HepG2 (cell line): ENCODE measurements around the gene BRMS1. TPM values are rescaled to one million over a fixed set of nuclear protein-coding genes. Genes with fewer than 3 reads are reported as not detected.

Experiments used
- ARID2 ChIP-seq: sonication (generic); formaldehyde crosslinking; IDR thresholded peaks from 2 replicates; pipeline ENCODE4 v1.8.1; 2022; ENCODE audit warnings: mild to moderate bottlenecking, missing genetic modification reagents, borderline replicate concordance
- HMG20A ChIP-seq: IDR thresholded peaks from 2 replicates; pipeline ENCODE4 v1.6.1; 2016; ENCODE audit warnings: borderline replicate concordance
- HNF4A ChIP-seq: sonication (generic); formaldehyde crosslinking; IDR thresholded peaks from 2 replicates; pipeline ENCODE4 v1.4.0; 2020; ENCODE audit warnings: missing genetic modification reagents
- KAT8 ChIP-seq: IDR thresholded peaks from 2 replicates; pipeline ENCODE4 v1.6.1; 2016; ENCODE audit warnings: missing genetic modification reagents, missing compliant biosample characterization
- KDM4B ChIP-seq: sonication (generic); formaldehyde crosslinking; IDR thresholded peaks from 2 replicates; pipeline ENCODE4 v1.4.0; 2020; ENCODE audit warnings: missing genetic modification reagents
- LCORL ChIP-seq, 2 experiments: fragments of 450-650 bp in 1 of 2; sonication (generic) in 1 of 2; formaldehyde crosslinking in 1 of 2; IDR thresholded peaks; 2 replicates each; pipeline versions ENCODE4 v1.5.0 to v1.6.1; 2017 to 2020; ENCODE audit warnings: antibody characterized with exemption in 1 of 2, missing genetic modification reagents in 1 of 2
- MED8 ChIP-seq: sonication (generic); formaldehyde crosslinking; IDR thresholded peaks from 2 replicates; pipeline ENCODE4 v1.8.1; 2023; ENCODE audit warnings: mild to moderate bottlenecking, missing genetic modification reagents; ENCODE audit not compliant: insufficient replicate concordance
- MXD4 ChIP-seq: IDR thresholded peaks from 2 replicates; pipeline ENCODE4 v1.6.1; 2016; ENCODE audit warnings: mild to moderate bottlenecking, missing biosample characterization, missing genetic modification reagents
- NR1H2 ChIP-seq: sonication (generic); formaldehyde crosslinking; IDR thresholded peaks from 2 replicates; pipeline ENCODE4 v1.8.1; 2022; ENCODE audit warnings: low read depth, missing genetic modification reagents, borderline replicate concordance
- NR2C2 ChIP-seq: sonication (generic); formaldehyde crosslinking; IDR thresholded peaks from 2 replicates; pipeline ENCODE4 v1.4.0; 2020; ENCODE audit warnings: missing genetic modification reagents, mild to moderate bottlenecking, moderate library complexity, borderline replicate concordance
- PCBP1 ChIP-seq: fragments of 200-400 bp; formaldehyde crosslinking; IDR thresholded peaks from 2 replicates; pipeline ENCODE4 v1.6.1; 2017; ENCODE audit warnings: mild to moderate bottlenecking, low read depth, low read length, borderline replicate concordance
- PHF5A ChIP-seq: IDR thresholded peaks from one replicate; pipeline ENCODE4 v1.6.1; 2018; ENCODE audit warnings: low read depth, missing genetic modification reagents; ENCODE audit not compliant: unreplicated experiment
- POGZ ChIP-seq: sonication (generic); formaldehyde crosslinking; IDR thresholded peaks from 2 replicates; pipeline ENCODE4 v1.4.0; 2020; ENCODE audit warnings: mild to moderate bottlenecking, missing genetic modification reagents
- THRA ChIP-seq: sonication (generic); formaldehyde crosslinking; IDR thresholded peaks from 2 replicates; pipeline ENCODE4 v1.4.0; 2020; ENCODE audit warnings: missing genetic modification reagents, borderline replicate concordance
- TRIM24 ChIP-seq: sonication (generic); formaldehyde crosslinking; IDR thresholded peaks from 2 replicates; pipeline ENCODE4 v1.8.0; 2022; ENCODE audit warnings: mild to moderate bottlenecking, missing genetic modification reagents
- U2AF2 ChIP-seq: fragments of 200-400 bp; formaldehyde crosslinking; IDR thresholded peaks from 2 replicates; pipeline ENCODE4 v1.6.1; 2017; ENCODE audit warnings: low read depth, mild to moderate bottlenecking, low read length
- XRCC5 ChIP-seq: fragments of 200-400 bp; formaldehyde crosslinking; optimal IDR thresholded peaks from 2 replicates; pipeline ENCODE3; 2017; ENCODE audit warnings: mild to moderate bottlenecking, low read length
- ZBTB7B ChIP-seq: sonication (generic); formaldehyde crosslinking; IDR thresholded peaks from 2 replicates; pipeline ENCODE4 v1.4.0; 2020; ENCODE audit warnings: missing genetic modification reagents
- ZIK1 ChIP-seq: sonication (generic); formaldehyde crosslinking; IDR thresholded peaks from 2 replicates; pipeline ENCODE4 v1.5.0; 2020; ENCODE audit warnings: mild to moderate bottlenecking, low read depth, missing genetic modification reagents, borderline replicate concordance
- ZNF17 ChIP-seq: sonication (generic); formaldehyde crosslinking; IDR thresholded peaks from 2 replicates; pipeline ENCODE4 v1.5.0; 2020; ENCODE audit warnings: mild to moderate bottlenecking, missing genetic modification reagents
- ZNF282 ChIP-seq: fragments of 450-650 bp; IDR thresholded peaks from 2 replicates; pipeline ENCODE4 v1.6.1; 2018; ENCODE audit not compliant: partially characterized antibody
- ZNF329 ChIP-seq: sonication (generic); formaldehyde crosslinking; IDR thresholded peaks from 2 replicates; pipeline ENCODE4 v1.9.0; 2021; ENCODE audit warnings: low read depth, mild to moderate bottlenecking, missing genetic modification reagents
- ZNF564 ChIP-seq: sonication (generic); formaldehyde crosslinking; IDR thresholded peaks from 2 replicates; pipeline ENCODE4 v1.8.1; 2023; ENCODE audit warnings: mild to moderate bottlenecking, missing genetic modification reagents
- ZNF703 ChIP-seq: sonication (generic); formaldehyde crosslinking; IDR thresholded peaks from 2 replicates; pipeline ENCODE4 v1.5.1; 2020; ENCODE audit warnings: missing genetic modification reagents, mild to moderate bottlenecking, moderate library complexity, borderline replicate concordance
- ZNF75D ChIP-seq: sonication (generic); formaldehyde crosslinking; IDR thresholded peaks from 2 replicates; pipeline ENCODE4 v1.8.1; 2023; ENCODE audit warnings: missing genetic modification reagents, mild to moderate bottlenecking, borderline replicate concordance
- ZNF841 ChIP-seq: sonication (generic); formaldehyde crosslinking; IDR thresholded peaks from 2 replicates; pipeline ENCODE4 v1.8.1; 2023; ENCODE audit warnings: missing genetic modification reagents, borderline replicate concordance
- polyA plus RNA-seq, 8 experiments: library from polyadenylated mRNA; depleted of rRNA in 3 of 8; stranded (reverse) in 7 of 8; unstranded in 1 of 8; fragments of >200 nt; fragmentation: Illumina TruSeq in 4 of 8; extraction: Trizol in 4 of 8; gene quantifications; 2 replicates each; pipeline versions ENCODE4 v1.2.1 to v1.2.3, GENCODE V29; 2011 to 2016; ENCODE audit warnings: low read depth in 4 of 8, missing spikeins in 1 of 8, mixed read lengths in 1 of 8; ENCODE audit not compliant: insufficient read depth in 1 of 8
- total RNA-seq, 5 experiments: library from RNA; depleted of rRNA; stranded (reverse); fragments of >200 nt; fragmentation: Illumina TruSeq; extraction: Trizol; gene quantifications; 2 replicates each; pipeline ENCODE4 v1.2.3, GENCODE V29; 2016; ENCODE audit warnings: low read depth in 1 of 5
- TF ChIP-seq, protein P1 (sequence below): IDR thresholded peaks from 2 replicates; pipeline ENCODE4 v1.6.1; 2016
- TF ChIP-seq, protein P2 (sequence below): sonication (generic); formaldehyde crosslinking; IDR thresholded peaks from 2 replicates; pipeline ENCODE4 v1.4.0; 2020; ENCODE audit warnings: missing genetic modification reagents

Gene BRMS1
- total and polyA plus RNA-seq, 2 of the 13 experiments (the other 11 are each of a cell fraction or from before 2014, with no cell fraction given), result 15.8 to 55.7 TPM

DNA sequence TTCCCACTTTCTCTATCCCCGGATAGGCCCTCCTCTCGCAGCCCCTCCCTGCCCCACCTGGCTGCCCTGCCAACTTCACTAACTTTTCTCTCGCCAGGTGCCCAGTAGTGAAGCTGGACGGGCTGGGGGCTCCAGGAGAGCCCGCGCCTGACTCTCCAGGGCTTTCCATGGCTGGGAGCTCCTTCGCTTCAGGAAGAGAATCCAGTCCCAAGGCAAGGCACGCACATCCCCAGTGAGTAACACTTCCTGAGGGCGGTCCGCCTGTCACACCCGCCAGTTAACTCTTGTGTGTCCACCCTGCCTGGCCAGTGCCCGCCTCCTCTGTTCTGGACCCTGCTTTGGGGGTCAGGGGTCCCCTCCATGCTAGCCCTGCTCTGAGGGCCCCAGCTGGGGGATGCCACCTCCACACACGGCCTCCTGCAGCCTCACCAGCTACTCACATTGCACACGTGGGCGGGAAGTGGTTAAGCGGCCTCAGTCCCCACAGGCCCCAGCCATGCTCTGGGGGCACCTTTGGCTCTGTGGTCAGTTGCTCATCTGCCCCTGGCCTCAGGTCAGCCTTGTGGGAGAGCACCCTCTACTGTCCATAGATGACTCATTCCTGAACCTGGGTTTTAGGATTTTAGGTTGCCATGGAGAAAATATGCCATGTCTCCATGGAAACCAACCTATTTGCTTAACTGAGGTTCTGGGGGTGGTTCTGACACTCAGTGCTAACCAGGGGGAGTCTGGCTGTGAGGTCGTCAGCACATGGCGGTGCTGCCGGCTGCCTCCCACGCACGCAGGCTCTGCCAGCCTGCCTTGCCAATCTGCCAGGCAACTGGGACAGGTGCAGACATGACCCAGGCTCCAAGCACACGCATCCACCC is 8.4 kb downstream of the BRMS1 start, which contains the start of gene RIN1 (continued):
- TF ChIP-seq ZIK1 (peak; percentile 63; the same call in 1 of the 2 replicates), ZBTB7B (peak; percentile 89), ZNF17 (no peak), PCBP1 (peak; percentile 77; the same call in 1 of the 2 replicates), POGZ (CRISPR knock-in tag) (peak; percentile 62), MED8 (CRISPR knock-in tag) (no peak), MXD4 (CRISPR knock-in tag) (peak; percentile 90), NR2C2 (peak; percentile 65; the same call in 1 of the 2 replicates), PHF5A (CRISPR knock-in tag) (peak; percentile 74), ZNF75D (CRISPR knock-in tag) (no peak), KAT8 (peak; percentile 63), NR1H2 (CRISPR knock-in tag) (no peak; the same call in 1 of the 2 replicates), TRIM24 (no peak), ZNF329 (CRISPR knock-in tag) (0 out of 2 replicates have a peak, but pooled peaks have one; percentile 50), ZNF564 (CRISPR knock-in tag) (no peak), ZNF703 (CRISPR knock-in tag) (no peak), KDM4B (CRISPR knock-in tag) (peak; percentile 22; the same call in 1 of the 2 replicates), ARID2 (CRISPR knock-in tag) (no peak), U2AF2 (no peak), HMG20A (CRISPR knock-in tag) (peak; percentile 37; the same call in 1 of the 2 replicates), LCORL (IDR thresholded peaks at IDR 0.05) (peak; percentile 91), LCORL (CRISPR knock-in tag; IDR thresholded peaks at IDR 0.05) (peak; percentile 66; the same call in 1 of the 2 replicates), ZNF841 (CRISPR knock-in tag) (no peak), THRA (CRISPR knock-in tag) (peak; percentile 65; the same call in 1 of the 2 replicates), HNF4A (peak; percentile 68), ZNF282 (no peak), XRCC5 (peak; percentile 95)
- TF ChIP-seq, protein P1, sequence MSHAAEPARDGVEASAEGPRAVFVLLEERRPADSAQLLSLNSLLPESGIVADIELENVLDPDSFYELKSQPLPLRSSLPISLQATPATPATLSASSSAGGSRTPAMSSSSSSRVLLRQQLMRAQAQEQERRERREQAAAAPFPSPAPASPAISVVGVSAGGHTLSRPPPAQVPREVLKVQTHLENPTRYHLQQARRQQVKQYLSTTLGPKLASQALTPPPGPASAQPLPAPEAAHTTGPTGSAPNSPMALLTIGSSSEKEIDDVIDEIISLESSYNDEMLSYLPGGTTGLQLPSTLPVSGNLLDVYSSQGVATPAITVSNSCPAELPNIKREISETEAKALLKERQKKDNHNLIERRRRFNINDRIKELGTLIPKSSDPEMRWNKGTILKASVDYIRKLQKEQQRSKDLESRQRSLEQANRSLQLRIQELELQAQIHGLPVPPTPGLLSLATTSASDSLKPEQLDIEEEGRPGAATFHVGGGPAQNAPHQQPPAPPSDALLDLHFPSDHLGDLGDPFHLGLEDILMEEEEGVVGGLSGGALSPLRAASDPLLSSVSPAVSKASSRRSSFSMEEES (CRISPR knock-in tag), result peak; percentile 79; the same call in 1 of the 2 replicates
- TF ChIP-seq, protein P2, sequence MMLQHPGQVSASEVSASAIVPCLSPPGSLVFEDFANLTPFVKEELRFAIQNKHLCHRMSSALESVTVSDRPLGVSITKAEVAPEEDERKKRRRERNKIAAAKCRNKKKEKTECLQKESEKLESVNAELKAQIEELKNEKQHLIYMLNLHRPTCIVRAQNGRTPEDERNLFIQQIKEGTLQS (CRISPR knock-in tag), result peak; percentile 55; the same call in 1 of the 2 replicates
